Fibroblast of the aortic adventitia (primary cell): ENCODE results near the gene SAMD4A. TPM values are rescaled to one million over a fixed set of nuclear protein-coding genes. Genes with fewer than 3 reads are reported as not detected.
A peak's percentile ranks its signal among the peaks of the same experiment; 100 is the strongest.

ENCODE experiments used
- DNase-seq: peaks from one replicate; pipeline ENCODE4 v3.0.0-alpha.2; 2010; ENCODE audit warnings: low read depth
- H3K4me3 ChIP-seq: 2 replicates; pipeline ENCODE4 v1.5.1; 2011; ENCODE audit warnings: low read depth, mild to moderate bottlenecking, control low read depth, low read length, moderate library complexity
- total RNA-seq: library from RNA; depleted of rRNA; stranded (reverse); fragments of >200 nt; gene quantifications from 2 replicates; pipeline ENCODE4 v1.2.3, GENCODE V29; 2012; ENCODE audit warnings: low replicate concordance
- TF ChIP-seq, protein P1 (sequence below): IDR thresholded peaks from 2 replicates; pipeline ENCODE4 v1.5.1; 2011; ENCODE audit warnings: mild to moderate bottlenecking, low read length, control low read depth, inconsistent platforms; ENCODE audit not compliant: insufficient read depth

The SAMD4A gene
- total RNA-seq, 1 donor: 20.1 TPM

GRCh38 chr14:54637270-54638134 lies 70.6 kb downstream of the SAMD4A start:
- DNase-seq: peak; percentile 55
- TF ChIP-seq, protein P1, sequence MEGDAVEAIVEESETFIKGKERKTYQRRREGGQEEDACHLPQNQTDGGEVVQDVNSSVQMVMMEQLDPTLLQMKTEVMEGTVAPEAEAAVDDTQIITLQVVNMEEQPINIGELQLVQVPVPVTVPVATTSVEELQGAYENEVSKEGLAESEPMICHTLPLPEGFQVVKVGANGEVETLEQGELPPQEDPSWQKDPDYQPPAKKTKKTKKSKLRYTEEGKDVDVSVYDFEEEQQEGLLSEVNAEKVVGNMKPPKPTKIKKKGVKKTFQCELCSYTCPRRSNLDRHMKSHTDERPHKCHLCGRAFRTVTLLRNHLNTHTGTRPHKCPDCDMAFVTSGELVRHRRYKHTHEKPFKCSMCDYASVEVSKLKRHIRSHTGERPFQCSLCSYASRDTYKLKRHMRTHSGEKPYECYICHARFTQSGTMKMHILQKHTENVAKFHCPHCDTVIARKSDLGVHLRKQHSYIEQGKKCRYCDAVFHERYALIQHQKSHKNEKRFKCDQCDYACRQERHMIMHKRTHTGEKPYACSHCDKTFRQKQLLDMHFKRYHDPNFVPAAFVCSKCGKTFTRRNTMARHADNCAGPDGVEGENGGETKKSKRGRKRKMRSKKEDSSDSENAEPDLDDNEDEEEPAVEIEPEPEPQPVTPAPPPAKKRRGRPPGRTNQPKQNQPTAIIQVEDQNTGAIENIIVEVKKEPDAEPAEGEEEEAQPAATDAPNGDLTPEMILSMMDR: no peak
- no peak overlapping the region for H3K4me3 ChIP-seq

DNA sequence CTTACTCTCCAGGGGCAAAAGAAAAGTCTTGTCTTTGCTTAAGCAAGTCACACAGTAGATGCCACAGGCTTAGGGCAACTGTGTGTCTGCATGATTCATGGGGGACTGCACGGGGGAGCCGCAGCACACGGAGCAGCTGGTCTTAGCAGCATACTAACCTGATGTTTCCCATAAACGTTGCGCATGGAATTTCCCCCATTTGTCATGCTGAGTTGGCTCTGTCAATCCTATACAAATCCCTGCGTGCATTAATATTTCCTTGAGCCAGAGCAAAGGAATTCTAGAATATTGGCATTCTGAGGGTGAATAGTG lies 71.2 kb downstream of the SAMD4A start:
- peak; percentile 62 for DNase-seq
- H3K4me3 ChIP-seq: no peak overlapping the region
- TF ChIP-seq, protein P1: no peak

GRCh38 chr14:54639611-54640010 lies 72.7 kb downstream of the SAMD4A start:
- DNase-seq: no peak
- TF ChIP-seq, protein P1: no peak
- no peak overlapping the region for H3K4me3 ChIP-seq

DNA sequence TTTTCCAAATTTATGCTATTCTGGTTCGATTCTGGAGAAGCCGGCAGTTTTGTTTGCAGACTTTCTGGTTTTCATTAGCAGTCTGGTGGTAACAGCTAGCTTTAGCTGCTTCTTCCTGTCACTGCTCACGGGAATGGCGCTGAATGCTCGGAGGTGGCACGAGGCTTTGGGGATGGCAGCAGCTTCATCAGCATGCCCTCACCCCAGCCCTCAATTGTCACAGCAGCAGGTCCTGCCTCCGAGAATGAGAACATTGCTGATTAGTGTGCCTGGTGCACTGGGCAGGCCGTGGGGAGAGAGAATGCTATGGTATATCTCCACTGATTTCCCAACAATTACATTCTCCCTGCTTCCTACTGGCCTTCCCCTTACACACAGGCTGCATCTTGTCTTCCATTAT lies 73.6 kb downstream of the SAMD4A start:
- no peak for DNase-seq
- no peak overlapping the region for H3K4me3 ChIP-seq
- TF ChIP-seq, protein P1: no peak

- TF ChIP-seq, protein P1: no peak
- DNase-seq: no peak
- no peak overlapping the region for H3K4me3 ChIP-seq
These were observed 75.2 kb downstream of the SAMD4A start for GRCh38 chr14:54642121-54642520.

GRCh38 chr14:54642801-54643695 lies 76.1 kb downstream of the SAMD4A start:
- DNase-seq: peak; percentile 64
- no peak overlapping the region for H3K4me3 ChIP-seq
- TF ChIP-seq, protein P1: peak; percentile 44
